HepG2 (cell line): Measurements from ENCODE around the gene UGT1A8. TPM values are rescaled to one million over a fixed set of nuclear protein-coding genes. Genes with fewer than 3 reads are reported as not detected.

ENCODE experiments used
- ARID4A ChIP-seq: sonication (generic); formaldehyde crosslinking; IDR thresholded peaks from 2 replicates; pipeline ENCODE4 v1.5.0; 2020; ENCODE audit warnings: mild to moderate bottlenecking, missing genetic modification reagents, borderline replicate concordance
- ASH2L ChIP-seq: fragments of 300-600, 200-600 bp; sonication (generic); IDR thresholded peaks from 2 replicates; pipeline ENCODE4 v1.7.0; 2017; ENCODE audit warnings: low read depth, mild to moderate bottlenecking, moderate library complexity, mixed read lengths, low read length; ENCODE audit not compliant: insufficient read length
- CHCHD3 ChIP-seq: sonication (generic); formaldehyde crosslinking; IDR thresholded peaks from 2 replicates; pipeline ENCODE4 v1.8.0; 2022; ENCODE audit warnings: mild to moderate bottlenecking, missing genetic modification reagents, moderate library complexity
- GFI1 ChIP-seq: sonication (generic); formaldehyde crosslinking; IDR thresholded peaks from 2 replicates; pipeline ENCODE4 v1.5.0; 2020; ENCODE audit warnings: missing genetic modification reagents, mild to moderate bottlenecking, borderline replicate concordance
- KAT2B ChIP-seq: fragments of 150-350 bp; IDR thresholded peaks from 2 replicates; pipeline ENCODE4 v1.6.1; 2014; ENCODE audit warnings: low read depth, low read length, borderline replicate concordance
- KAT8 ChIP-seq: IDR thresholded peaks from 2 replicates; pipeline ENCODE4 v1.6.1; 2016; ENCODE audit warnings: missing genetic modification reagents, missing compliant biosample characterization
- NFE2 ChIP-seq: sonication (generic); formaldehyde crosslinking; IDR thresholded peaks from 2 replicates; pipeline ENCODE4 v1.4.0; 2020; ENCODE audit warnings: missing genetic modification reagents
- PAF1 ChIP-seq: IDR thresholded peaks from 2 replicates; pipeline ENCODE4 v1.6.1; 2016; ENCODE audit warnings: missing genetic modification reagents, missing compliant biosample characterization
- PATZ1 ChIP-seq: sonication (generic); formaldehyde crosslinking; IDR thresholded peaks from 2 replicates; pipeline ENCODE4 v1.4.0; 2020; ENCODE audit warnings: missing genetic modification reagents
- PLRG1 ChIP-seq: fragments of 450-650 bp; conservative IDR thresholded peaks from 2 replicates; pipeline ENCODE4 v1.6.1; 2016
- PLSCR1 ChIP-seq: sonication (generic); formaldehyde crosslinking; IDR thresholded peaks from 2 replicates; pipeline ENCODE4 v1.5.0; 2020; ENCODE audit warnings: missing genetic modification reagents, mild to moderate bottlenecking, borderline replicate concordance
- STAG1 ChIP-seq: sonication (generic); formaldehyde crosslinking; IDR thresholded peaks from 2 replicates; pipeline ENCODE4 v1.4.0; 2020; ENCODE audit warnings: missing genetic modification reagents
- TFAP4 ChIP-seq: sonication (generic); IDR thresholded peaks from 2 replicates; pipeline ENCODE4 v1.6.1; 2016; ENCODE audit warnings: low read depth, borderline replicate concordance
- ZBTB43 ChIP-seq: sonication (generic); formaldehyde crosslinking; conservative IDR thresholded peaks from 2 replicates; pipeline ENCODE4 v1.4.0; 2020; ENCODE audit warnings: missing genetic modification reagents
- ZFP37 ChIP-seq: sonication (generic); formaldehyde crosslinking; IDR thresholded peaks from 2 replicates; pipeline ENCODE4 v1.4.0; 2020; ENCODE audit warnings: missing genetic modification reagents, borderline replicate concordance
- ZMAT3 ChIP-seq: sonication (generic); formaldehyde crosslinking; conservative IDR thresholded peaks from 2 replicates; pipeline ENCODE4 v1.7.0; 2021; ENCODE audit warnings: missing genetic modification reagents
- ZNF160 ChIP-seq: sonication (generic); formaldehyde crosslinking; IDR thresholded peaks from 2 replicates; pipeline ENCODE4 v1.8.0; 2022; ENCODE audit warnings: mild to moderate bottlenecking, inconsistent platforms, missing genetic modification reagents
- ZNF484 ChIP-seq: sonication (generic); formaldehyde crosslinking; IDR thresholded peaks from 2 replicates; pipeline ENCODE4 v1.5.1; 2020; ENCODE audit warnings: mild to moderate bottlenecking, low read depth, missing genetic modification reagents, borderline replicate concordance
- ZNF577 ChIP-seq: sonication (generic); formaldehyde crosslinking; IDR thresholded peaks from 2 replicates; pipeline ENCODE4 v1.4.0; 2020; ENCODE audit warnings: mild to moderate bottlenecking, low read depth, missing genetic modification reagents, borderline replicate concordance
- ZNF670 ChIP-seq: sonication (generic); formaldehyde crosslinking; IDR thresholded peaks from 2 replicates; pipeline ENCODE4 v1.8.0; 2022; ENCODE audit warnings: mild to moderate bottlenecking, missing genetic modification reagents, borderline replicate concordance
- polyA plus RNA-seq, 8 experiments: library from polyadenylated mRNA; depleted of rRNA in 3 of 8; stranded (reverse) in 7 of 8; unstranded in 1 of 8; fragments of >200 nt; fragmentation: Illumina TruSeq in 4 of 8; extraction: Trizol in 4 of 8; gene quantifications; 2 replicates each; pipeline versions ENCODE4 v1.2.1 to v1.2.3, GENCODE V29; 2011 to 2016; ENCODE audit warnings: low read depth in 4 of 8, missing spikeins in 1 of 8, mixed read lengths in 1 of 8; ENCODE audit not compliant: insufficient read depth in 1 of 8
- total RNA-seq, 5 experiments: library from RNA; depleted of rRNA; stranded (reverse); fragments of >200 nt; fragmentation: Illumina TruSeq; extraction: Trizol; gene quantifications; 2 replicates each; pipeline ENCODE4 v1.2.3, GENCODE V29; 2016; ENCODE audit warnings: low read depth in 1 of 5

UGT1A8 gene
- total and polyA plus RNA-seq, 2 of the 13 experiments (the other 11 are each of a cell fraction or from before 2014, with no cell fraction given): not detected

GRCh38 chr2:233745073-233745755 is 127.8 kb downstream of the UGT1A8 start (continued):
- no peak for TF ChIP-seq KAT2B
- peak; percentile 58; the same call in 1 of the 2 replicates for TF ChIP-seq ARID4A (CRISPR knock-in tag)
- no peak for TF ChIP-seq ZNF484 (CRISPR knock-in tag)
- peak; percentile 71; the same call in 1 of the 2 replicates for TF ChIP-seq TFAP4
- TF ChIP-seq CHCHD3 (CRISPR knock-in tag): 0 out of 2 replicates have a peak, but pooled peaks have one; percentile 42
- TF ChIP-seq PLRG1: no peak
- 0 out of 2 replicates have a peak, but pooled peaks have one; percentile 21 for TF ChIP-seq NFE2 (CRISPR knock-in tag)
- TF ChIP-seq GFI1: peak; percentile 95
- no peak for TF ChIP-seq ZNF577 (CRISPR knock-in tag)
- TF ChIP-seq ZNF670 (CRISPR knock-in tag): peak; percentile 96
- TF ChIP-seq ZFP37 (CRISPR knock-in tag): 0 out of 2 replicates have a peak, but pooled peaks have one; percentile 65
- no peak for TF ChIP-seq PAF1
- peak; percentile 83 for TF ChIP-seq ZBTB43 (CRISPR knock-in tag)
- TF ChIP-seq PATZ1 (CRISPR knock-in tag): peak; percentile 71; the same call in 1 of the 2 replicates
- peak; percentile 54 for TF ChIP-seq ZNF160
- no peak for TF ChIP-seq STAG1 (CRISPR knock-in tag)
- no peak for TF ChIP-seq PLSCR1
- TF ChIP-seq ASH2L: peak; percentile 74
- TF ChIP-seq ZMAT3: peak; percentile 78
- peak; percentile 77 for TF ChIP-seq KAT8
